OCI-LY3 (cell line): ENCODE results near the gene SULF2.

ENCODE experiments used
- H2AFZ ChIP-seq: fragments of 200-600, 300-600 bp; shearing (Covaris generic); 2 replicates; pipeline ENCODE4 v1.6.0; 2014; ENCODE audit warnings: antibody characterized with exemption, low read depth, low read length
- H3K27ac ChIP-seq: fragments of 200-600, 300-600 bp; sonication (generic); 2 replicates; pipeline ENCODE4 v1.5.1; 2014; ENCODE audit warnings: mild to moderate bottlenecking, low read length, moderate library complexity, mixed read lengths
- H3K27me3 ChIP-seq: fragments of 200-600, 300-600 bp; sonication (generic); 2 replicates; pipeline ENCODE4 v1.6.1; 2014; ENCODE audit warnings: low read depth, low read length, mixed read lengths
- H3K36me3 ChIP-seq: fragments of 200-600, 300-600 bp; sonication (generic); replicated peaks from 2 replicates; pipeline ENCODE3; 2014; ENCODE audit warnings: low read depth, low read length, mixed read lengths
- H3K4me1 ChIP-seq: fragments of 300-600, 200-600 bp; sonication (generic); 2 replicates; pipeline ENCODE4 v1.6.1; 2014; ENCODE audit warnings: low read length, mixed read lengths
- H3K4me2 ChIP-seq: fragments of 200-600, 300-600 bp; sonication (generic); 2 replicates; pipeline ENCODE4 v1.6.1; 2014; ENCODE audit warnings: low read length, mixed read lengths
- H3K4me3 ChIP-seq: fragments of 300-600, 200-600 bp; sonication (generic); 2 replicates; pipeline ENCODE4 v1.5.1; 2014; ENCODE audit warnings: antibody characterized with exemption, mild to moderate bottlenecking, low read length, moderate library complexity
- H3K79me2 ChIP-seq: fragments of 300-600, 200-600 bp; shearing (Covaris generic); 2 replicates; pipeline ENCODE4 v1.6.1; 2014; ENCODE audit warnings: mild to moderate bottlenecking, low read length, mixed read lengths
- H3K9ac ChIP-seq: fragments of 300-600, 200-600 bp; shearing (Covaris generic); 2 replicates; pipeline ENCODE4 v1.6.0; 2014; ENCODE audit warnings: mild to moderate bottlenecking, low read length, moderate library complexity
- H3K9me3 ChIP-seq: fragments of 200-600, 300-600 bp; shearing (Covaris generic); 2 replicates; pipeline ENCODE4 v1.6.1; 2014; ENCODE audit warnings: low read length, mixed read lengths; ENCODE audit not compliant: insufficient read depth
- H4K20me1 ChIP-seq: fragments of 200-600, 300-600 bp; sonication (generic); 2 replicates; pipeline ENCODE4 v1.6.1; 2016; ENCODE audit warnings: low read length, mixed read lengths; ENCODE audit not compliant: insufficient read depth
- EZH2phosphoT487 ChIP-seq: fragments of 200-600 bp; shearing (Covaris generic); IDR thresholded peaks from 2 replicates; pipeline ENCODE4 v1.6.1; 2018; ENCODE audit warnings: antibody characterized with exemption, mixed run types, low read depth
- TF ChIP-seq, protein P1 (sequence below): fragments of 200-600, 300-600 bp; sonication (generic); IDR thresholded peaks from 2 replicates; pipeline ENCODE4 v1.5.1; 2014; ENCODE audit warnings: antibody characterized with exemption, low read length, low read depth

Gene SULF2

GRCh38 chr20:47784599-47785310 lies 526 bp downstream of the SULF2 start:
- H2AFZ ChIP-seq, result no peak overlapping the region

GRCh38 chr20:47783828-47784598 lies 1.3 kb downstream of the SULF2 start:
- TF ChIP-seq, protein P1, sequence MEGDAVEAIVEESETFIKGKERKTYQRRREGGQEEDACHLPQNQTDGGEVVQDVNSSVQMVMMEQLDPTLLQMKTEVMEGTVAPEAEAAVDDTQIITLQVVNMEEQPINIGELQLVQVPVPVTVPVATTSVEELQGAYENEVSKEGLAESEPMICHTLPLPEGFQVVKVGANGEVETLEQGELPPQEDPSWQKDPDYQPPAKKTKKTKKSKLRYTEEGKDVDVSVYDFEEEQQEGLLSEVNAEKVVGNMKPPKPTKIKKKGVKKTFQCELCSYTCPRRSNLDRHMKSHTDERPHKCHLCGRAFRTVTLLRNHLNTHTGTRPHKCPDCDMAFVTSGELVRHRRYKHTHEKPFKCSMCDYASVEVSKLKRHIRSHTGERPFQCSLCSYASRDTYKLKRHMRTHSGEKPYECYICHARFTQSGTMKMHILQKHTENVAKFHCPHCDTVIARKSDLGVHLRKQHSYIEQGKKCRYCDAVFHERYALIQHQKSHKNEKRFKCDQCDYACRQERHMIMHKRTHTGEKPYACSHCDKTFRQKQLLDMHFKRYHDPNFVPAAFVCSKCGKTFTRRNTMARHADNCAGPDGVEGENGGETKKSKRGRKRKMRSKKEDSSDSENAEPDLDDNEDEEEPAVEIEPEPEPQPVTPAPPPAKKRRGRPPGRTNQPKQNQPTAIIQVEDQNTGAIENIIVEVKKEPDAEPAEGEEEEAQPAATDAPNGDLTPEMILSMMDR, result no peak
- Histone ChIP-seq H4K20me1 (no peaks in the 10 kb centered on the region), H3K9ac (no peak overlapping the region), H3K9me3 (no peaks in the 10 kb centered on the region), H2AFZ (no peak overlapping the region), H3K36me3 (no peaks in the 10 kb centered on the region), H3K4me2 (no peak overlapping the region), H3K27ac (no peak overlapping the region), H3K27me3 (peaks cover under 1% of the 10 kb centered on the region; the same call in 1 of the 2 replicates), H3K4me3 (no peak overlapping the region), H3K4me1 (no peaks in the 10 kb centered on the region), H3K79me2 (no peaks in the 10 kb centered on the region)

More at GRCh38 chr20:47784599-47785310, 526 bp downstream of the SULF2 start:
- TF ChIP-seq EZH2phosphoT487, result no peak
- TF ChIP-seq, protein P1, result no peak
- no peaks in the 10 kb centered on the region for H4K20me1 ChIP-seq
- H3K9me3 ChIP-seq, result no peaks in the 10 kb centered on the region
- H3K36me3 ChIP-seq, result no peaks in the 10 kb centered on the region
- no peak overlapping the region for H3K4me3 ChIP-seq
- H3K9ac ChIP-seq, result no peak overlapping the region
- no peaks in the 10 kb centered on the region for H3K79me2 ChIP-seq
- H3K4me2 ChIP-seq, result no peak overlapping the region
- H3K27me3 ChIP-seq, result peaks cover 8% of the 10 kb centered on the region; the same call in 1 of the 2 replicates
- H3K27ac ChIP-seq, result no peak overlapping the region
- no peaks in the 10 kb centered on the region for H3K4me1 ChIP-seq

DNA sequence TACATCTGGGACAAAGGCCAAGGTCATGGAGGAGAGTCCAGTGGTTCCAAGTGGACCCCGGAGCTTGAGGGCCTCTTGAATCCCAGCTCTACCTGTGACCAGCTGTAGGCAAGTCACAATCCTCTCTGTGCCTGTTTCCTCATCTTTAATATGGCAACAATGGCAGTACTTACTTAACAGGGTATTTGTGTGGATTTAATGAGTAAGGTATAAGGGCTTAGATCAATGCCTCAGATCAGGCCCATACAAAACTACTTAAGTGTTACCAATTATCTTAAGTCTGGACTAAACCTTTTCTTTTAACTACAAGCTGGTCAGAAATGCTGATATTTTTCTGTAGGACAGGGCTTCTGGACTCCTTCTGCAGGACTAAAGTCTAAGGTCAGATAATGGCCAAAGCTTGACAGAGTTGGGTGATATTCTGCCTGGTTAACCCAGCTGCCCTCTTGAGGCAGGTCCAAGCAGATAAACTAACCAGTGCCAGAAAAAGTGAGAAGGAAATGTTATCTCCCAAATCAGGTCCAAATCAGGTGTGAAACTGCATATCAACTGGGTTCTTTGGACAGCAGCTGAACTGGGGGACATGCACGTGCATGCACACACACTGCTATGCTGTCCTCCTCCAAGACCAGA lies 2.2 kb downstream of the SULF2 start:
- no peak overlapping the region for H3K4me3 ChIP-seq
- H3K79me2 ChIP-seq, result no peaks in the 10 kb centered on the region
- H3K9ac ChIP-seq, result no peak overlapping the region
- H3K27me3 ChIP-seq, result no peaks in the 10 kb centered on the region; the same call in 1 of the 2 replicates
- TF ChIP-seq EZH2phosphoT487, result no peak
- TF ChIP-seq, protein P1, result peak; percentile 29; the same call in 1 of the 2 replicates
- H3K4me1 ChIP-seq, result no peaks in the 10 kb centered on the region
- no peak overlapping the region for H2AFZ ChIP-seq
- no peaks in the 10 kb centered on the region for H3K9me3 ChIP-seq
- H3K4me2 ChIP-seq, result no peak overlapping the region
- H3K36me3 ChIP-seq, result no peaks in the 10 kb centered on the region
- no peak overlapping the region for H3K27ac ChIP-seq
- H4K20me1 ChIP-seq, result no peaks in the 10 kb centered on the region

- Histone ChIP-seq H3K9me3 (no peaks in the 10 kb centered on the region), H3K36me3 (no peaks in the 10 kb centered on the region), H3K4me3 (no peak overlapping the region), H3K27me3 (no peaks in the 10 kb centered on the region; the same call in 1 of the 2 replicates), H3K79me2 (no peaks in the 10 kb centered on the region), H4K20me1 (no peaks in the 10 kb centered on the region), H3K9ac (no peak overlapping the region), H3K4me1 (no peaks in the 10 kb centered on the region), H3K27ac (no peak overlapping the region), H3K4me2 (no peak overlapping the region), H2AFZ (no peak overlapping the region)
- no peak for TF ChIP-seq EZH2phosphoT487
- TF ChIP-seq, protein P1, result no peak
These were observed 3.2 kb downstream of the SULF2 start for GRCh38 chr20:47782076-47782475.
